Body of pancreas (tissue), 4 donors: ENCODE results near the gene COPE.

Source experiments
- POLR2A ChIP-seq, 3 donors: fragments of 450-650 bp; IDR thresholded peaks; one replicate each; pipeline ENCODE4 v1.6.1; 2016; ENCODE audit warnings: antibody characterized with exemption in 3 of 3, mild to moderate bottlenecking in 2 of 3
- TF ChIP-seq, protein P1 (sequence below), 7 experiments: fragments of 450-650 bp in 4 of 7; fragments of 200-600 bp in 3 of 7; sonication (generic) in 3 of 7; IDR thresholded peaks; one replicate each; pipeline ENCODE4 v1.5.1; 2016 to 2019; ENCODE audit warnings: antibody characterized with exemption in 7 of 7

- TF ChIP-seq POLR2A (IDR thresholded peaks at IDR 0.05) = no peak
- TF ChIP-seq, protein P1, sequence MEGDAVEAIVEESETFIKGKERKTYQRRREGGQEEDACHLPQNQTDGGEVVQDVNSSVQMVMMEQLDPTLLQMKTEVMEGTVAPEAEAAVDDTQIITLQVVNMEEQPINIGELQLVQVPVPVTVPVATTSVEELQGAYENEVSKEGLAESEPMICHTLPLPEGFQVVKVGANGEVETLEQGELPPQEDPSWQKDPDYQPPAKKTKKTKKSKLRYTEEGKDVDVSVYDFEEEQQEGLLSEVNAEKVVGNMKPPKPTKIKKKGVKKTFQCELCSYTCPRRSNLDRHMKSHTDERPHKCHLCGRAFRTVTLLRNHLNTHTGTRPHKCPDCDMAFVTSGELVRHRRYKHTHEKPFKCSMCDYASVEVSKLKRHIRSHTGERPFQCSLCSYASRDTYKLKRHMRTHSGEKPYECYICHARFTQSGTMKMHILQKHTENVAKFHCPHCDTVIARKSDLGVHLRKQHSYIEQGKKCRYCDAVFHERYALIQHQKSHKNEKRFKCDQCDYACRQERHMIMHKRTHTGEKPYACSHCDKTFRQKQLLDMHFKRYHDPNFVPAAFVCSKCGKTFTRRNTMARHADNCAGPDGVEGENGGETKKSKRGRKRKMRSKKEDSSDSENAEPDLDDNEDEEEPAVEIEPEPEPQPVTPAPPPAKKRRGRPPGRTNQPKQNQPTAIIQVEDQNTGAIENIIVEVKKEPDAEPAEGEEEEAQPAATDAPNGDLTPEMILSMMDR (IDR thresholded peaks at IDR 0.05) = no peak
These were observed 62.0 kb downstream of the COPE start for GRCh38 chr19:18857223-18857622.
